ENCODE results near the gene SYDE2. TPM values are rescaled to one million over a fixed set of nuclear protein-coding genes. Genes with fewer than 3 reads are reported as not detected.
A peak's percentile ranks its signal among the peaks of the same experiment; 100 is the strongest.

SYDE2 gene
- total RNA-seq, 6 experiments from 2014 or later, result 3.2 to 6.7 (median 4.4) TPM

DNA sequence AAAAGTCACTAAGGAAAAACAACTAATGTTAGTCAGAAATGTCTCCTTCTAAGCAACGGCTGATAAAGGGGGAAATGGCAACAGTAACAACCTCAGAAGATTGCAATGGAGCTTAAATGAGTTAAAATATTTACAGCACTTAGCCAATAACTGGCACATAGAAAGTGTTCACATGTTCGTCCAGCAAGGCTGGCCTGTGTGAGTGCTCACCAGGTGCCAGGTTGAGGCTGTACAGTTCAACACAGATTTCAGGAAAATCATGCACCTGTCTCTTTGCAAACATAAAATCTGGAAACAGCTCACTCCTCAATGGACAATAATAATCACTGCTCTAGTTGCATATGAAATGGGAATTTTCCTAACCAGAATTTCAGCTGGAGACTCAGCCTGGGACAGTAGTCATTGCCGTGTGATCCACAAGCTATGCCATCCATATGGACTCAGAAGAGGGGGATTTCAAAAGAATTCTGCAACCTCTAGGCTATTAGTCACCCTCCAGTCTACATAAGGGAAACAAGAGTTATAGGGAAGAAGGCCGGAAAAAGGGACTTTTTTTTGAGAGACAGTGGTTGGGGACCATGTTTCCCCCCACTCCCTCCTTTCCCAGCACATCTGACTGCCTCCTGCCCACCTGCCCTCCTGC, 68.6 kb downstream of the SYDE2 start:
- no peak for DNase-seq
- ATAC-seq, result peak; percentile 21 to 64 (median 38)
- 53% methylated on average over 3 of the region's 4 CpGs for WGBS (ENCODE audit: insufficient coverage, low coverage, low lambda C conversion rate, missing lambda C conversion rate)

GRCh38 chr1:85128316-85128715, 72.5 kb downstream of the SYDE2 start:
- DNase-seq, result no peak
- H3K27me3 ChIP-seq, result no peaks in the 10 kb centered on the region
- TF ChIP-seq POLR2A (IDR thresholded peaks at IDR 0.05), result no peak
- TF ChIP-seq, protein P1, sequence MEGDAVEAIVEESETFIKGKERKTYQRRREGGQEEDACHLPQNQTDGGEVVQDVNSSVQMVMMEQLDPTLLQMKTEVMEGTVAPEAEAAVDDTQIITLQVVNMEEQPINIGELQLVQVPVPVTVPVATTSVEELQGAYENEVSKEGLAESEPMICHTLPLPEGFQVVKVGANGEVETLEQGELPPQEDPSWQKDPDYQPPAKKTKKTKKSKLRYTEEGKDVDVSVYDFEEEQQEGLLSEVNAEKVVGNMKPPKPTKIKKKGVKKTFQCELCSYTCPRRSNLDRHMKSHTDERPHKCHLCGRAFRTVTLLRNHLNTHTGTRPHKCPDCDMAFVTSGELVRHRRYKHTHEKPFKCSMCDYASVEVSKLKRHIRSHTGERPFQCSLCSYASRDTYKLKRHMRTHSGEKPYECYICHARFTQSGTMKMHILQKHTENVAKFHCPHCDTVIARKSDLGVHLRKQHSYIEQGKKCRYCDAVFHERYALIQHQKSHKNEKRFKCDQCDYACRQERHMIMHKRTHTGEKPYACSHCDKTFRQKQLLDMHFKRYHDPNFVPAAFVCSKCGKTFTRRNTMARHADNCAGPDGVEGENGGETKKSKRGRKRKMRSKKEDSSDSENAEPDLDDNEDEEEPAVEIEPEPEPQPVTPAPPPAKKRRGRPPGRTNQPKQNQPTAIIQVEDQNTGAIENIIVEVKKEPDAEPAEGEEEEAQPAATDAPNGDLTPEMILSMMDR (IDR thresholded peaks at IDR 0.05), result no peak
- H3K36me3 ChIP-seq, result no peaks in the 10 kb centered on the region
- no peak overlapping the region for H3K27ac ChIP-seq
- H3K4me3 ChIP-seq, result no peak overlapping the region
- intact Hi-C loops (cut with DNase I), result no loop called here
- peaks cover 0 to 10% (median 3%) of the 10 kb centered on the region in 4 donors for H3K4me1 ChIP-seq
- WGBS (ENCODE audit: insufficient coverage, low coverage, low lambda C conversion rate, missing lambda C conversion rate), result 78% methylated on average over 1 of the region's 1 CpG
- no peaks in the 10 kb centered on the region for H3K9me3 ChIP-seq
- ATAC-seq, result no peak

More for the DNA sequence above, 68.6 kb downstream of the SYDE2 start:
- Histone ChIP-seq H3K27ac (no peak overlapping the region), H3K4me3 (no peak overlapping the region), H3K4me1 (peaks cover 0 to 20% (median 10%) of the 10 kb centered on the region in 4 donors), H3K27me3 (no peaks in the 10 kb centered on the region), H3K9me3 (no peaks in the 10 kb centered on the region), H3K36me3 (no peaks in the 10 kb centered on the region)
- intact Hi-C loops (cut with DNase I), result no loop called here
- TF ChIP-seq, protein P1 (IDR thresholded peaks at IDR 0.05), result no peak
- TF ChIP-seq POLR2A (IDR thresholded peaks at IDR 0.05), result no peak

- Histone ChIP-seq H3K27me3 (no peaks in the 10 kb centered on the region), H3K27ac (peak overlapping the region in 2 of 3 donors; percentile 27 to 30), H3K36me3 (no peaks in the 10 kb centered on the region), H3K4me3 (no peak overlapping the region), H3K4me1 (peaks cover 0 to 10% (median 3%) of the 10 kb centered on the region in 4 donors), H3K9me3 (no peaks in the 10 kb centered on the region)
- intact Hi-C loops (cut with DNase I), result no loop called here
- TF ChIP-seq, protein P1 (IDR thresholded peaks at IDR 0.05), result no peak
- TF ChIP-seq POLR2A (IDR thresholded peaks at IDR 0.05), result no peak
- 28% methylated on average over 1 of the region's 1 CpG for WGBS (ENCODE audit: insufficient coverage, low coverage, low lambda C conversion rate, missing lambda C conversion rate)
- DNase-seq (no peak), ATAC-seq (peak; percentile 94 to 99 (median 98))
Measured at GRCh38 chr1:85125891-85126290, 74.9 kb downstream of the SYDE2 start.

GRCh38 chr1:85124091-85124490, 76.7 kb downstream of the SYDE2 start:
- WGBS (ENCODE audit: insufficient coverage, low coverage, low lambda C conversion rate, missing lambda C conversion rate), result 79% methylated on average over 3 of the region's 5 CpGs
- ATAC-seq (no peak), DNase-seq (no peak)
- Histone ChIP-seq H3K36me3 (no peaks in the 10 kb centered on the region), H3K9me3 (no peaks in the 10 kb centered on the region), H3K4me3 (no peak overlapping the region), H3K27ac (no peak overlapping the region), H3K27me3 (no peaks in the 10 kb centered on the region), H3K4me1 (peaks cover 0 to 10% (median 3%) of the 10 kb centered on the region in 4 donors)
- TF ChIP-seq POLR2A (IDR thresholded peaks at IDR 0.05), result no peak
- TF ChIP-seq, protein P1 (IDR thresholded peaks at IDR 0.05), result no peak
- intact Hi-C loops (cut with DNase I), result no loop called here

Data from right lobe of liver (tissue), 6 donors.